AG04449 (cell line): ENCODE data around the gene SLC22A5.

Source experiments
- CTCF ChIA-PET: fragments of 350-600 bp; formaldehyde crosslinking; extraction: SDS; loops from one replicate; lab custom pipeline; 2021; ENCODE audit warnings: antibody characterized with exemption; lab: Yijun Ruan, JAX
- POLR2A ChIA-PET: fragments of 400-600, 350-600 bp; formaldehyde crosslinking; extraction: SDS; loops from one replicate; lab custom pipeline; 2020; ENCODE audit warnings: antibody characterized with exemption, inconsistent platforms; lab: Yijun Ruan, JAX
- DNase-seq: peaks from one replicate; pipeline ENCODE4 v3.0.0-alpha.2; 2010; ENCODE audit warnings: low read depth, low spot score
- H3K4me3 ChIP-seq: 2 replicates; pipeline ENCODE4 v1.5.1; 2011; ENCODE audit warnings: low read depth, mild to moderate bottlenecking, control low read depth, low read length
- TF ChIP-seq, protein P1 (sequence below): IDR thresholded peaks from one replicate; pipeline ENCODE4 v1.5.1; 2011; ENCODE audit warnings: mild to moderate bottlenecking, moderate library complexity, low read length, control low read depth, inconsistent platforms; ENCODE audit not compliant: insufficient read depth; ENCODE audit errors: missing control alignments

The SLC22A5 gene

DNA sequence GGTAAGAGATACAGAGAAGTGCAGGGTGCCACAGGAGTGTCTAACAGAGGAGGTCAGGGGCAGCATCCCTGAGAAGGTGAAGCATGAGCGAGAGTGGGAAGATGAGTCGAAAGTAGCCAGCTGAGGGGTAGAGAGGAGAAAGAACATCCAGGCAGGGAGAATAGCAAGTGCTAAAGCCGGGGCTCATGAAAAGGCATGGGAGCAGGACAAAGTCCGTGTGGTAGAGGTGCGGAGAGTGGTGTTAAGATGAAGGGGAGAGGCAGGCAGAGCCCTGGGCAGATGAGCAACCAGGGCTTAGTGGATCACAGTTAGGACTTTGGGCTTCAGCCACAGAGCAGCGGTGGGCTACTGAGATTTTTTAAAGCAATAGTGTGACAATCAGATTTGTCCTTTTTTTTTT lies 10.5 kb downstream of the SLC22A5 start:
- TF ChIP-seq, protein P1, sequence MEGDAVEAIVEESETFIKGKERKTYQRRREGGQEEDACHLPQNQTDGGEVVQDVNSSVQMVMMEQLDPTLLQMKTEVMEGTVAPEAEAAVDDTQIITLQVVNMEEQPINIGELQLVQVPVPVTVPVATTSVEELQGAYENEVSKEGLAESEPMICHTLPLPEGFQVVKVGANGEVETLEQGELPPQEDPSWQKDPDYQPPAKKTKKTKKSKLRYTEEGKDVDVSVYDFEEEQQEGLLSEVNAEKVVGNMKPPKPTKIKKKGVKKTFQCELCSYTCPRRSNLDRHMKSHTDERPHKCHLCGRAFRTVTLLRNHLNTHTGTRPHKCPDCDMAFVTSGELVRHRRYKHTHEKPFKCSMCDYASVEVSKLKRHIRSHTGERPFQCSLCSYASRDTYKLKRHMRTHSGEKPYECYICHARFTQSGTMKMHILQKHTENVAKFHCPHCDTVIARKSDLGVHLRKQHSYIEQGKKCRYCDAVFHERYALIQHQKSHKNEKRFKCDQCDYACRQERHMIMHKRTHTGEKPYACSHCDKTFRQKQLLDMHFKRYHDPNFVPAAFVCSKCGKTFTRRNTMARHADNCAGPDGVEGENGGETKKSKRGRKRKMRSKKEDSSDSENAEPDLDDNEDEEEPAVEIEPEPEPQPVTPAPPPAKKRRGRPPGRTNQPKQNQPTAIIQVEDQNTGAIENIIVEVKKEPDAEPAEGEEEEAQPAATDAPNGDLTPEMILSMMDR: no peak
- no peak for DNase-seq
- POLR2A ChIA-PET: no interaction called here
- no peak overlapping the region for H3K4me3 ChIP-seq
- CTCF ChIA-PET: interaction anchor here (2.2 to 16.9 kb wide), 2 partner anchors 117 to 121 kb away, joined by 13 to 610 read pairs; partner anchors contain the start of gene IRF1

DNA sequence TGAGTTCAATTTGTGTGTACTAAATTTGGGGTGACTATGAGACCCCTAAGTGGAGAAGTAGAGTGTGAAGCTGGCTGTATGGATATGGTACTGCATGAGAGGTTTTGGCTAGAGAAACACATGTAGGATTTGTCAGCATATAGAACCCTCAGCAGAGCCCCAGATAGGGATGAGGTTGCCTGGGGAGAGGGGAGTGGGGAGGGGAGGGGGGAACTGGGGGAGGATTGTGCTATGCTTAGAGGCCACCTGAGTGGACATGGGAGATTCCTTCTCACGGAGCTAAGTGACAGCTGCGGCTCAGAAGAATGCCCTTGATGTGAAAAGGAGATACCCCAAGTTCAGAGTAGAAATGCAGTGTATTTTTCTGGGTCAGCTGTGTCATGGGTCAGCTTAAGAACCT lies 11.2 kb downstream of the SLC22A5 start:
- DNase-seq: no peak
- no peak overlapping the region for H3K4me3 ChIP-seq
- CTCF ChIA-PET: interaction anchor here (1.3 to 16.9 kb wide), 3 partner anchors 10 to 200 kb away, joined by 3 to 610 read pairs (median 4); partner anchors contain the start of gene IRF1
- POLR2A ChIA-PET: no interaction called here
- TF ChIP-seq, protein P1: no peak

DNA sequence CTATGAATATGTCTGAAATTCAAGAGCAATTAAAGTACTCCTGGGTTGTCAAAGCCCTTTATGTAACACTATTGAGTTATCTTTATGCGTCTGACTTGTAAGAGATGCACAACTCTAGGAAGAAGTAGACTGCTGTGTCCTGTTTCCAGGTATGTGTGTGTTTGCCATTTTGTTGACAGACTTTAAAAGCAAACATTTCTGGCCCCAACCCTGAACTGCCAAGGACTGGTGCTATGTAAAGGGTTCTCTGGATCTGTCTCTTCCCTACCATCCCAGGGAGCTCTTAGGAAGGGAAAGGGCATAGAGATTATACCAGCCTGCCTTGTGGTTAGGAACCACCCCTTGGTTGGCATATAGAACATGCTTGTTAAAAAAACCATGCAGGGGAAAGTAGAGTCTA lies 12.1 kb downstream of the SLC22A5 start:
- H3K4me3 ChIP-seq: no peak overlapping the region
- ChIA-PET CTCF (interaction anchor here (1.0 to 16.9 kb wide), 6 partner anchors 9 to 201 kb away, joined by 3 to 610 read pairs (median 4); partner anchors contain the start of gene IRF1), POLR2A (no interaction called here)
- TF ChIP-seq, protein P1: no peak
- no peak for DNase-seq

DNA sequence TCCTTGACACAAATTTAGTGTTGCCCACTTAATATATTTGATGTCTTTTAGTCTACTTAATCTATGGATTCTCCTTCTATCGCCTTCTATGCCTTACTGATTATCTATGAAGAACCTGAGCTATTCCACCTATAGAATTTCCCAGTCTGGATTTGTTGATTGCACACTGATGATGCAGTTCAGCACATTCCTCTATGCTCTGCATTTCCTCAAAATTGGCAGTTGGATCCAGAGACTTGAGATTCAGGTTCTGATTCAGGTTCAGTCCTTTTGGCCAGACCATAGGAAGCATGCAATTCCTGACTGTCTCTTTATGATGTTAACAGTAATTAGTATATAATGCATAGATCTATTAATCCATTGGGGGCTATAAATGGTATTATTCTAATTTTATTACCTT lies 13.8 kb downstream of the SLC22A5 start:
- no peak for DNase-seq

DNA sequence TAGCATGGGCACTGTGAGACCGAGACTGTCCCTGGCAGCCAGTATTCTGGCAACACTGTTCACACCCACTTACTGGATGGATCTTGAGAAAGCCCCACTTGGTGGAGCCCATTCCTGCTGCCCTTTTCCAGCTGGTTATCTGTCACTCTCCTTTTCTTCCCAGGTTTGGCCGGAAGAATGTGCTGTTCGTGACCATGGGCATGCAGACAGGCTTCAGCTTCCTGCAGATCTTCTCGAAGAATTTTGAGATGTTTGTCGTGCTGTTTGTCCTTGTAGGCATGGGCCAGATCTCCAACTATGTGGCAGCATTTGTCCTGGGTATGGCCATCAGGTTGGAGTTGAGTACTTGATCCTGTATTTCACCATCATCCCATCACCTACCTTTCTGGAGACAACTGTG lies 14.5 kb downstream of the SLC22A5 start:
- H3K4me3 ChIP-seq: no peak overlapping the region
- POLR2A ChIA-PET: no interaction called here
- CTCF ChIA-PET: interaction anchor here (0.8 to 16.9 kb wide), 15 partner anchors 9 to 501 kb away, joined by 3 to 610 read pairs (median 8); partner anchors contain the start of genes IRF1 and SLC22A5
- no peak for DNase-seq
- TF ChIP-seq, protein P1: no peak

More for the DNA sequence above, 13.8 kb downstream of the SLC22A5 start:
- POLR2A ChIA-PET: no interaction called here
- TF ChIP-seq, protein P1: no peak
- CTCF ChIA-PET: interaction anchor here (1.0 to 16.9 kb wide), 9 partner anchors 8 to 436 kb away, joined by 3 to 610 read pairs (median 16); partner anchors contain the start of gene IRF1
- no peak overlapping the region for H3K4me3 ChIP-seq

DNA sequence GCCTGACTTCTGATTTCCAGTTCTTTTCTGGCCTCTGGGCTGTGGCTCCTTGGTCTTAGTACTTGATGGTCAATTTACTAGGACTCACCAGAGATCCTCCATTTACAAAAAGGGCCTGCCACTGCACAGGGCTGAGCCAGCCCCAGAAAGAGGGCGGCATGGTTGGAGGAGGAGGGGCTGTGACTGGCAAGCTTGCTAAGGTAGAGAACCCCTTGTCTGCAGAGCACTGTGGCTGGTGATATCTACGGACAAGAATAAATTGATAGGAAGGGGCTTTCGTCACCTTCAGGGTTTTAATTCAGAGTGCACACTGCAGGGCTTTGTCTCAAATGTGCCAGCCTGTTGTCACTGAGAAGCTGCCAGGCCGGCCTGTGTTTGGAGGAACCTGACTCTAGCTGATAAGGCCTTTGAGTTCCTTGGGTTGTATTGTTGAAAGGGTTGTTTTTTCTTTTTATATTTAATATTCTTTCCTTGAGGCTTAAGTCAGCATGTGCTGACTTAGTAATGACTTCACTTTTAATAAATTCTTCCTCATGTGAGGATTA lies 15.1 kb downstream of the SLC22A5 start:
- CTCF ChIA-PET: interaction anchor here (0.7 to 16.9 kb wide), 18 partner anchors 10 to 500 kb away, joined by 3 to 610 read pairs (median 9); partner anchors contain the start of genes IRF1, KIF3A and SLC22A5
- no peak overlapping the region for H3K4me3 ChIP-seq
- no peak for DNase-seq
- TF ChIP-seq, protein P1: no peak
- POLR2A ChIA-PET: no interaction called here
